HepG2 (cell line): ENCODE measurements around the gene RMI2. TPM values are rescaled to one million over a fixed set of nuclear protein-coding genes. Genes with fewer than 3 reads are reported as not detected.
A peak's percentile ranks its signal among the peaks of the same experiment; 100 is the strongest.

Source experiments
- HMGA1 ChIP-seq: sonication (generic); formaldehyde crosslinking; conservative IDR thresholded peaks from 2 replicates; pipeline ENCODE4 v1.4.0; 2020; ENCODE audit warnings: missing genetic modification reagents
- MAFF ChIP-seq: IDR thresholded peaks from 2 replicates; pipeline ENCODE4 v1.6.1; 2011; ENCODE audit warnings: low read depth, low read length, improper control_type of control experiment
- MED8 ChIP-seq: sonication (generic); formaldehyde crosslinking; IDR thresholded peaks from 2 replicates; pipeline ENCODE4 v1.8.1; 2023; ENCODE audit warnings: mild to moderate bottlenecking, missing genetic modification reagents; ENCODE audit not compliant: insufficient replicate concordance
- SKI ChIP-seq: fragments of 450-650 bp; IDR thresholded peaks from one replicate; pipeline ENCODE4 v1.6.1; 2018; ENCODE audit warnings: mild to moderate bottlenecking; ENCODE audit not compliant: partially characterized antibody
- SMAD1 ChIP-seq: sonication (generic); formaldehyde crosslinking; IDR thresholded peaks from 2 replicates; pipeline ENCODE4 v1.4.0; 2020; ENCODE audit warnings: missing genetic modification reagents, low read depth, mild to moderate bottlenecking, borderline replicate concordance
- SP5 ChIP-seq: IDR thresholded peaks from 2 replicates; pipeline ENCODE4 v1.6.1; 2016; ENCODE audit warnings: low read depth, borderline replicate concordance
- TMF1 ChIP-seq: sonication (generic); formaldehyde crosslinking; IDR thresholded peaks from 2 replicates; pipeline ENCODE4 v1.8.1; 2022; ENCODE audit warnings: low read depth, missing genetic modification reagents
- ZBTB26 ChIP-seq: IDR thresholded peaks from 2 replicates; pipeline ENCODE4 v1.6.1; 2016; ENCODE audit warnings: missing compliant biosample characterization, missing genetic modification reagents, borderline replicate concordance
- ZKSCAN1 ChIP-seq: fragments of 150-350 bp; IDR thresholded peaks from 2 replicates; pipeline ENCODE4 v1.6.1; 2014; ENCODE audit warnings: low read length
- ZNF143 ChIP-seq: sonication (generic); formaldehyde crosslinking; IDR thresholded peaks from 2 replicates; pipeline ENCODE4 v1.4.0; 2020; ENCODE audit warnings: missing genetic modification reagents
- ZNF317 ChIP-seq: sonication (generic); formaldehyde crosslinking; IDR thresholded peaks from 2 replicates; pipeline ENCODE4 v1.5.0; 2020; ENCODE audit warnings: mild to moderate bottlenecking, missing genetic modification reagents
- ZNF331 ChIP-seq: sonication (generic); formaldehyde crosslinking; IDR thresholded peaks from 2 replicates; pipeline ENCODE4 v1.4.0; 2020; ENCODE audit warnings: missing genetic modification reagents
- ZNF337 ChIP-seq: sonication (generic); formaldehyde crosslinking; IDR thresholded peaks from 2 replicates; pipeline ENCODE4 v1.5.1; 2020; ENCODE audit warnings: missing genetic modification reagents, low read depth, mild to moderate bottlenecking, borderline replicate concordance
- ZNF550 ChIP-seq: sonication (generic); formaldehyde crosslinking; IDR thresholded peaks from 2 replicates; pipeline ENCODE4 v1.4.0; 2020; ENCODE audit warnings: mild to moderate bottlenecking, missing genetic modification reagents, borderline replicate concordance
- ZNF558 ChIP-seq: sonication (generic); formaldehyde crosslinking; IDR thresholded peaks from 2 replicates; pipeline ENCODE4 v1.9.0; 2022; ENCODE audit warnings: mild to moderate bottlenecking, missing genetic modification reagents, borderline replicate concordance
- ZNF710 ChIP-seq: sonication (generic); formaldehyde crosslinking; IDR thresholded peaks from 2 replicates; pipeline ENCODE4 v1.5.0; 2020; ENCODE audit warnings: mild to moderate bottlenecking, missing genetic modification reagents, borderline replicate concordance
- polyA plus RNA-seq, 8 experiments: library from polyadenylated mRNA; depleted of rRNA in 3 of 8; stranded (reverse) in 7 of 8; unstranded in 1 of 8; fragments of >200 nt; fragmentation: Illumina TruSeq in 4 of 8; extraction: Trizol in 4 of 8; gene quantifications; 2 replicates each; pipeline versions ENCODE4 v1.2.1 to v1.2.3, GENCODE V29; 2011 to 2016; ENCODE audit warnings: low read depth in 4 of 8, missing spikeins in 1 of 8, mixed read lengths in 1 of 8; ENCODE audit not compliant: insufficient read depth in 1 of 8
- total RNA-seq, 5 experiments: library from RNA; depleted of rRNA; stranded (reverse); fragments of >200 nt; fragmentation: Illumina TruSeq; extraction: Trizol; gene quantifications; 2 replicates each; pipeline ENCODE4 v1.2.3, GENCODE V29; 2016; ENCODE audit warnings: low read depth in 1 of 5
- TF ChIP-seq, protein P1 (sequence below): sonication (generic); formaldehyde crosslinking; IDR thresholded peaks from 2 replicates; pipeline ENCODE4 v1.5.1; 2020; ENCODE audit warnings: missing genetic modification reagents, mild to moderate bottlenecking, borderline replicate concordance
- TF ChIP-seq, protein P2 (sequence below): sonication (generic); formaldehyde crosslinking; IDR thresholded peaks from 2 replicates; pipeline ENCODE4 v1.5.0; 2020; ENCODE audit warnings: missing genetic modification reagents, mild to moderate bottlenecking, borderline replicate concordance
- TF ChIP-seq, protein P3 (sequence below): fragments of 450-650 bp; IDR thresholded peaks from 2 replicates; pipeline ENCODE4 v1.6.1; 2017
- TF ChIP-seq, protein P4 (sequence below): sonication (generic); formaldehyde crosslinking; IDR thresholded peaks from 2 replicates; pipeline ENCODE4 v1.8.1; 2023; ENCODE audit warnings: mild to moderate bottlenecking, missing genetic modification reagents

Gene RMI2
- total and polyA plus RNA-seq, 2 of the 13 experiments (the other 11 are each of a cell fraction or from before 2014, with no cell fraction given) = 24.5 to 55.7 TPM

DNA sequence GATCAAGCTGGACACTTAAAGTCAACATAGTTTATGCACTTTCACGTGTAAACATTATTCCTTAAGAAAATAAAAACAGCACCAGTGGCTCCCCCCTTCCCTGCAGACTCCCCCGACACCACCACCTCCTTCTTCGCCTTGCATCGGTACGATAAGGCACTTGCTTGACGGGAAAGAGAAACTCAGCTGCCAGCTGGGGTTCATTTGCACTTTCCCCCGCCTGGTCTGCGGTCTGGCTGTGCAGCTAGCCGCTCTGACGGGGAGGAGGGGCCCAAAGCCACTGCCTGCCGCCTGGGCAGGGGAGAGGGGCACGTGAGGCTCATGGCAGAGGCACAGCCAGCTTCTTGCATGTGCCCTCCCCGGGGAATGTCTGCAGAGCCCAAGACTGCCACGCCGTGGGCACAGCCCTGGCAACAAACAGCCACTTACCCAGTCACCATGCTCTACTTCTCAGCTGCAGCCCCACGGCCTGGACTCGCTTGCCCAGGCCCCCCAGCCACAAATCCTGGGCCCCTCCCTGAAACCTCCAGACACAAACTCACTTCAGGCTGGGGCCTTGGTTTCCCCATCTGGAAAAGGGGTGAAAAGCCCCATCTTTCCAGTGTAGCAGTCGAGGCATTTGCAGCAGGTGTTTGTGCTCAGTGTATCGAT, 47.6 kb upstream of the RMI2 start (continued):
- TF ChIP-seq, protein P1, sequence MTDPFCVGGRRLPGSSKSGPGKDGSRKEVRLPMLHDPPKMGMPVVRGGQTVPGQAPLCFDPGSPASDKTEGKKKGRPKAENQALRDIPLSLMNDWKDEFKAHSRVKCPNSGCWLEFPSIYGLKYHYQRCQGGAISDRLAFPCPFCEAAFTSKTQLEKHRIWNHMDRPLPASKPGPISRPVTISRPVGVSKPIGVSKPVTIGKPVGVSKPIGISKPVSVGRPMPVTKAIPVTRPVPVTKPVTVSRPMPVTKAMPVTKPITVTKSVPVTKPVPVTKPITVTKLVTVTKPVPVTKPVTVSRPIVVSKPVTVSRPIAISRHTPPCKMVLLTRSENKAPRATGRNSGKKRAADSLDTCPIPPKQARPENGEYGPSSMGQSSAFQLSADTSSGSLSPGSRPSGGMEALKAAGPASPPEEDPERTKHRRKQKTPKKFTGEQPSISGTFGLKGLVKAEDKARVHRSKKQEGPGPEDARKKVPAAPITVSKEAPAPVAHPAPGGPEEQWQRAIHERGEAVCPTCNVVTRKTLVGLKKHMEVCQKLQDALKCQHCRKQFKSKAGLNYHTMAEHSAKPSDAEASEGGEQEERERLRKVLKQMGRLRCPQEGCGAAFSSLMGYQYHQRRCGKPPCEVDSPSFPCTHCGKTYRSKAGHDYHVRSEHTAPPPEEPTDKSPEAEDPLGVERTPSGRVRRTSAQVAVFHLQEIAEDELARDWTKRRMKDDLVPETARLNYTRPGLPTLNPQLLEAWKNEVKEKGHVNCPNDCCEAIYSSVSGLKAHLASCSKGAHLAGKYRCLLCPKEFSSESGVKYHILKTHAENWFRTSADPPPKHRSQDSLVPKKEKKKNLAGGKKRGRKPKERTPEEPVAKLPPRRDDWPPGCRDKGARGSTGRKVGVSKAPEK (CRISPR knock-in tag) = peak; percentile 68
- TF ChIP-seq, protein P2, sequence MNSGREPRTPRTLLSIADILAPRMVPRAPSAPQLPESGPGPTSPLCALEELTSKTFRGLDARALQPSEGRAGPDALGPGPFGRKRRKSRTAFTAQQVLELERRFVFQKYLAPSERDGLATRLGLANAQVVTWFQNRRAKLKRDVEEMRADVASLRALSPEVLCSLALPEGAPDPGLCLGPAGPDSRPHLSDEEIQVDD = peak; percentile 80; the same call in 1 of the 2 replicates
- TF ChIP-seq ZNF710 = 0 out of 2 replicates have a peak, but pooled peaks have one; percentile 35
- no peak; the same call in 1 of the 2 replicates for TF ChIP-seq ZNF317 (CRISPR knock-in tag)
- TF ChIP-seq, protein P3, sequence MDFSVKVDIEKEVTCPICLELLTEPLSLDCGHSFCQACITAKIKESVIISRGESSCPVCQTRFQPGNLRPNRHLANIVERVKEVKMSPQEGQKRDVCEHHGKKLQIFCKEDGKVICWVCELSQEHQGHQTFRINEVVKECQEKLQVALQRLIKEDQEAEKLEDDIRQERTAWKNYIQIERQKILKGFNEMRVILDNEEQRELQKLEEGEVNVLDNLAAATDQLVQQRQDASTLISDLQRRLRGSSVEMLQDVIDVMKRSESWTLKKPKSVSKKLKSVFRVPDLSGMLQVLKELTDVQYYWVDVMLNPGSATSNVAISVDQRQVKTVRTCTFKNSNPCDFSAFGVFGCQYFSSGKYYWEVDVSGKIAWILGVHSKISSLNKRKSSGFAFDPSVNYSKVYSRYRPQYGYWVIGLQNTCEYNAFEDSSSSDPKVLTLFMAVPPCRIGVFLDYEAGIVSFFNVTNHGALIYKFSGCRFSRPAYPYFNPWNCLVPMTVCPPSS = no peak
- no peak for TF ChIP-seq ZNF337 (CRISPR knock-in tag)
- TF ChIP-seq ZNF558 (CRISPR knock-in tag) = 0 out of 2 replicates have a peak, but pooled peaks have one; percentile 20
- no peak for TF ChIP-seq ZKSCAN1
- TF ChIP-seq MAFF = no peak
- TF ChIP-seq, protein P4, sequence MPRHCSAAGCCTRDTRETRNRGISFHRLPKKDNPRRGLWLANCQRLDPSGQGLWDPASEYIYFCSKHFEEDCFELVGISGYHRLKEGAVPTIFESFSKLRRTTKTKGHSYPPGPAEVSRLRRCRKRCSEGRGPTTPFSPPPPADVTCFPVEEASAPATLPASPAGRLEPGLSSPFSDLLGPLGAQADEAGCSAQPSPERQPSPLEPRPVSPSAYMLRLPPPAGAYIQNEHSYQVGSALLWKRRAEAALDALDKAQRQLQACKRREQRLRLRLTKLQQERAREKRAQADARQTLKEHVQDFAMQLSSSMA = peak; percentile 62; the same call in 1 of the 2 replicates
- peak; percentile 77; the same call in 1 of the 2 replicates for TF ChIP-seq ZNF550 (CRISPR knock-in tag)
- no peak for TF ChIP-seq MED8 (CRISPR knock-in tag)
- peak; percentile 76 for TF ChIP-seq SKI
- TF ChIP-seq ZBTB26 (CRISPR knock-in tag) = peak; percentile 78
- TF ChIP-seq SMAD1 = peak; percentile 65; the same call in 1 of the 2 replicates
- peak; percentile 79 for TF ChIP-seq TMF1 (CRISPR knock-in tag)
- TF ChIP-seq SP5 (CRISPR knock-in tag) = peak; percentile 60
- no peak for TF ChIP-seq HMGA1 (CRISPR knock-in tag)
- TF ChIP-seq ZNF331 (CRISPR knock-in tag) = peak; percentile 80
- no peak for TF ChIP-seq ZNF143 (CRISPR knock-in tag)
